K562 (cell line): ENCODE data around the gene LTBP4. TPM values are rescaled to one million over a fixed set of nuclear protein-coding genes. Genes with fewer than 3 reads are reported as not detected.

Source experiments
- CREM ChIP-seq: IDR thresholded peaks from 2 replicates; pipeline ENCODE4 v1.6.1; 2014; ENCODE audit warnings: antibody characterized with exemption, low read depth
- CTCF ChIP-seq, 3 experiments: IDR thresholded peaks in 2 of 3; conservative IDR thresholded peaks in 1 of 3; 2 replicates each; pipeline ENCODE4 v1.5.1; 2011 to 2012; ENCODE audit warnings: low read length in 3 of 3, mild to moderate bottlenecking in 3 of 3, control low read depth in 2 of 3, improper control_type of control experiment in 1 of 3, inconsistent platforms in 1 of 3, low read depth in 1 of 3, mixed read lengths in 1 of 3, moderate library complexity in 1 of 3; ENCODE audit not compliant: insufficient read depth in 2 of 3
- ESRRB ChIP-seq: fragments of 250-450 bp; sonication (Bioruptor Pico); IDR thresholded peaks from 2 replicates; pipeline ENCODE4 v1.5.0; 2020; ENCODE audit warnings: mild to moderate bottlenecking, moderate library complexity, borderline replicate concordance
- ETV1 ChIP-seq: fragments of 450-650 bp; conservative IDR thresholded peaks from 2 replicates; pipeline ENCODE4 v1.6.1; 2016; ENCODE audit warnings: missing genetic modification characterization, control low read depth, low read depth, missing compliant biosample characterization
- GATAD2B ChIP-seq: fragments of 450-650 bp; IDR thresholded peaks from 2 replicates; pipeline ENCODE4 v1.6.1; 2017; ENCODE audit warnings: mild to moderate bottlenecking, borderline replicate concordance
- KDM1A ChIP-seq, 2 experiments: fragments of 450-650 bp; IDR thresholded peaks; 2 replicates each; pipeline ENCODE4 v1.6.1; 2016; ENCODE audit warnings: mild to moderate bottlenecking in 2 of 2
- NCOA2 ChIP-seq, 2 experiments: fragments of 450-650 bp; IDR thresholded peaks; 2 replicates each; pipeline ENCODE4 v1.6.1; 2018; ENCODE audit warnings: mild to moderate bottlenecking in 2 of 2, moderate library complexity in 1 of 2; ENCODE audit not compliant: partially characterized antibody in 2 of 2
- NELFE ChIP-seq: IDR thresholded peaks from 2 replicates; pipeline ENCODE4 v1.6.1; 2011; ENCODE audit warnings: mild to moderate bottlenecking; ENCODE audit not compliant: insufficient read depth, insufficient read length
- NONO ChIP-seq, 2 experiments: fragments of 200-400 bp in 1 of 2; fragments of 450-650 bp in 1 of 2; formaldehyde crosslinking in 1 of 2; IDR thresholded peaks; 2 replicates each; pipeline ENCODE4 v1.6.1; 2017; ENCODE audit warnings: low read depth in 2 of 2, mild to moderate bottlenecking in 2 of 2, moderate library complexity in 2 of 2, low read length in 1 of 2
- RBBP5 ChIP-seq: fragments of 200-600 bp; sonication (generic); IDR thresholded peaks from 2 replicates; pipeline ENCODE4 v1.6.1; 2012; ENCODE audit warnings: borderline replicate concordance, mild to moderate bottlenecking, low read length, control low read depth, inconsistent platforms; ENCODE audit not compliant: insufficient read depth, poor library complexity, severe bottlenecking
- SMAD3 ChIP-seq: fragments of 450-650 bp; formaldehyde crosslinking; conservative IDR thresholded peaks from 2 replicates; pipeline ENCODE4 v1.4.0; 2020; ENCODE audit warnings: mild to moderate bottlenecking
- SMC3 ChIP-seq: conservative IDR thresholded peaks from 2 replicates; pipeline ENCODE4 v1.6.1; 2011; ENCODE audit warnings: low read depth, low read length, improper control_type of control experiment; ENCODE audit not compliant: insufficient read depth
- SOX6 ChIP-seq: fragments of 450-650 bp; IDR thresholded peaks from 2 replicates; pipeline ENCODE4 v1.6.1; 2014; ENCODE audit warnings: mild to moderate bottlenecking
- SPI1 ChIP-seq: IDR thresholded peaks from 2 replicates; pipeline ENCODE4 v1.6.1; 2011; ENCODE audit warnings: low read depth, low read length, control low read depth, borderline replicate concordance
- SUPT5H ChIP-seq: fragments of 450-650 bp; IDR thresholded peaks from 2 replicates; pipeline ENCODE4 v1.6.1; 2016
- THRAP3 ChIP-seq: fragments of 450-650 bp; IDR thresholded peaks from 2 replicates; pipeline ENCODE4 v1.6.1; 2016; ENCODE audit warnings: mild to moderate bottlenecking, inconsistent platforms, borderline replicate concordance
- ZFX ChIP-seq: sonication (generic); formaldehyde crosslinking; IDR thresholded peaks from 2 replicates; pipeline ENCODE4 v1.8.0; 2022; ENCODE audit warnings: mild to moderate bottlenecking, missing genetic modification reagents, moderate library complexity
- ZNF354B ChIP-seq: fragments of 250-450 bp; sonication (Bioruptor Pico); IDR thresholded peaks from 2 replicates; pipeline ENCODE4 v1.4.0; 2020
- ZNF41 ChIP-seq: fragments of 250-450 bp; sonication (Bioruptor Pico); conservative IDR thresholded peaks from 2 replicates; pipeline ENCODE4 v1.4.0; 2020; ENCODE audit warnings: mild to moderate bottlenecking
- ZNF695 ChIP-seq: fragments of 450-650 bp; formaldehyde crosslinking; IDR thresholded peaks from 2 replicates; pipeline ENCODE4 v1.4.0; 2020; ENCODE audit warnings: mild to moderate bottlenecking, moderate library complexity
- polyA plus RNA-seq, 8 experiments: library from polyadenylated mRNA; depleted of rRNA in 4 of 8; stranded (reverse) in 5 of 8; unstranded in 3 of 8; fragments of >200 nt; fragmentation: Nextera tagmentation in 2 of 8; fragmentation: Illumina TruSeq in 1 of 8; extraction: Ambion mirVana in 2 of 8; extraction: Trizol in 1 of 8; gene quantifications; 2 replicates each; pipeline versions ENCODE4 v1.2.1 to v1.2.3, GENCODE V29; 2011 to 2014; ENCODE audit warnings: inconsistent platforms in 1 of 8, missing spikeins in 1 of 8
- total RNA-seq, 7 experiments: library from RNA; depleted of rRNA in 6 of 7; stranded (reverse); fragments of >200 nt in 6 of 7; fragmentation: Illumina TruSeq in 2 of 7; extraction: Trizol in 2 of 7; gene quantifications; 2 replicates each; pipeline versions ENCODE4 v1.2.1 to v1.2.3, GENCODE V29; 2011 to 2021; ENCODE audit warnings: low replicate concordance in 1 of 7
- TF ChIP-seq, protein P1 (sequence below): fragments of 450-650 bp; IDR thresholded peaks from 2 replicates; pipeline ENCODE4 v1.6.1; 2018; ENCODE audit not compliant: partially characterized antibody
- TF ChIP-seq, protein P2 (sequence below): fragments of 450-650 bp; IDR thresholded peaks from 2 replicates; pipeline ENCODE4 v1.6.1; 2017; ENCODE audit warnings: mild to moderate bottlenecking, moderate library complexity

Gene LTBP4
- total and polyA plus RNA-seq, 9 of the 15 experiments (the other 6 are each of a cell fraction or from before 2014, with no cell fraction given) = 0.35 to 160 (median 31.6) TPM

- TF ChIP-seq, protein P1, sequence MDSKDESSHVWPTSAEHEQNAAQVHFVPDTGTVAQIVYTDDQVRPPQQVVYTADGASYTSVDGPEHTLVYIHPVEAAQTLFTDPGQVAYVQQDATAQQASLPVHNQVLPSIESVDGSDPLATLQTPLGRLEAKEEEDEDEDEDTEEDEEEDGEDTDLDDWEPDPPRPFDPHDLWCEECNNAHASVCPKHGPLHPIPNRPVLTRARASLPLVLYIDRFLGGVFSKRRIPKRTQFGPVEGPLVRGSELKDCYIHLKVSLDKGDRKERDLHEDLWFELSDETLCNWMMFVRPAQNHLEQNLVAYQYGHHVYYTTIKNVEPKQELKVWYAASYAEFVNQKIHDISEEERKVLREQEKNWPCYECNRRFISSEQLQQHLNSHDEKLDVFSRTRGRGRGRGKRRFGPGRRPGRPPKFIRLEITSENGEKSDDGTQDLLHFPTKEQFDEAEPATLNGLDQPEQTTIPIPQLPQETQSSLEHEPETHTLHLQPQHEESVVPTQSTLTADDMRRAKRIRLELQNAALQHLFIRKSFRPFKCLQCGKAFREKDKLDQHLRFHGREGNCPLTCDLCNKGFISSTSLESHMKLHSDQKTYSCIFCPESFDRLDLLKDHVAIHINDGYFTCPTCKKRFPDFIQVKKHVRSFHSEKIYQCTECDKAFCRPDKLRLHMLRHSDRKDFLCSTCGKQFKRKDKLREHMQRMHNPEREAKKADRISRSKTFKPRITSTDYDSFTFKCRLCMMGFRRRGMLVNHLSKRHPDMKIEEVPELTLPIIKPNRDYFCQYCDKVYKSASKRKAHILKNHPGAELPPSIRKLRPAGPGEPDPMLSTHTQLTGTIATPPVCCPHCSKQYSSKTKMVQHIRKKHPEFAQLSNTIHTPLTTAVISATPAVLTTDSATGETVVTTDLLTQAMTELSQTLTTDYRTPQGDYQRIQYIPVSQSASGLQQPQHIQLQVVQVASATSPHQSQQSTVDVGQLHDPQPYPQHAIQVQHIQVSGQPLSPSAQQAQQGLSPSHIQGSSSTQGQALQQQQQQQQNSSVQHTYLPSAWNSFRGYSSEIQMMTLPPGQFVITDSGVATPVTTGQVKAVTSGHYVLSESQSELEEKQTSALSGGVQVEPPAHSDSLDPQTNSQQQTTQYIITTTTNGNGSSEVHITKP = no peak
- TF ChIP-seq ESRRB (CRISPR knock-in tag) (no peak), GATAD2B (no peak), NONO (IDR thresholded peaks at IDR 0.05; ENCODE audit: low read depth in 2 of 2, low read length in 1 of 2) (no peak), RBBP5 (no peak), ETV1 (tag) (no peak), ZNF354B (CRISPR knock-in tag) (no peak), SUPT5H (peak; percentile 29; the same call in 1 of the 2 replicates), CTCF (IDR thresholded peaks at IDR 0.05 in 2 of 3, conservative IDR thresholded peaks at IDR 0.05 in 1 of 3; ENCODE audit: insufficient read depth in 2 of 3, low read depth in 1 of 3, low read length in 3 of 3) (no peak), ZNF695 (CRISPR knock-in tag) (no peak), SMC3 (no peak), SMAD3 (CRISPR knock-in tag) (no peak), ZFX (CRISPR knock-in tag) (peak; percentile 72), KDM1A (IDR thresholded peaks at IDR 0.05) (no peak), CREM (no peak), NCOA2 (IDR thresholded peaks at IDR 0.05; ENCODE audit: partially characterized antibody in 2 of 2) (no peak), SPI1 (peak; percentile 72), SOX6 (no peak), ZNF41 (CRISPR knock-in tag) (no peak), THRAP3 (no peak), NELFE (no peak)
- TF ChIP-seq, protein P2, sequence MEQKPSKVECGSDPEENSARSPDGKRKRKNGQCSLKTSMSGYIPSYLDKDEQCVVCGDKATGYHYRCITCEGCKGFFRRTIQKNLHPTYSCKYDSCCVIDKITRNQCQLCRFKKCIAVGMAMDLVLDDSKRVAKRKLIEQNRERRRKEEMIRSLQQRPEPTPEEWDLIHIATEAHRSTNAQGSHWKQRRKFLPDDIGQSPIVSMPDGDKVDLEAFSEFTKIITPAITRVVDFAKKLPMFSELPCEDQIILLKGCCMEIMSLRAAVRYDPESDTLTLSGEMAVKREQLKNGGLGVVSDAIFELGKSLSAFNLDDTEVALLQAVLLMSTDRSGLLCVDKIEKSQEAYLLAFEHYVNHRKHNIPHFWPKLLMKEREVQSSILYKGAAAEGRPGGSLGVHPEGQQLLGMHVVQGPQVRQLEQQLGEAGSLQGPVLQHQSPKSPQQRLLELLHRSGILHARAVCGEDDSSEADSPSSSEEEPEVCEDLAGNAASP = no peak
Observed at GRCh38 chr19:40613690-40614621, 12.8 kb downstream of the LTBP4 start (continued).
